Activated CD4-positive, alpha-beta T cell treated with anti-CD3 and anti-CD28 coated beads for 1 hour (primary cell): Measurements from ENCODE around the gene ANKRD11.

ENCODE experiments used
- DNase-seq: peaks from one replicate; pipeline ENCODE4 v3.0.0-alpha.2; 2020

Gene ANKRD11

DNA sequence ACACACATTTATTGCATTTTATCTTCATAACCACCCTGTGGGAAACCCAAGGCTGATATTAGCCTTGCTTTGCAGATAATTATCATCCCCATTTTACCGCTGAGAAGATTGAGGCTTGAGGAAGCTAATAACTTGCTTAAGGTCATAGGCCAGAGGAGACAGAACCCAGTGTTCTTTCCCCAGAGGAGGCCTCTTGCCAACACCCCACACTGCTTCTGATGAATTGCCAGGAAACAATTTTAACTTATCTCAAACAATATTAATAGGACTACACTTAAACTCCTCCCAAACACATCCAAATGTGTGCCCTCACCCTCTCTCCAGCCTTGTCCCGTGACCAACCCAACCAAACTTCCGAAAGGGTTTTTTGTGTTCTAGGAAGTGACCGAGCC lies 15.7 kb upstream of the ANKRD11 start:
- no peak for DNase-seq

DNA sequence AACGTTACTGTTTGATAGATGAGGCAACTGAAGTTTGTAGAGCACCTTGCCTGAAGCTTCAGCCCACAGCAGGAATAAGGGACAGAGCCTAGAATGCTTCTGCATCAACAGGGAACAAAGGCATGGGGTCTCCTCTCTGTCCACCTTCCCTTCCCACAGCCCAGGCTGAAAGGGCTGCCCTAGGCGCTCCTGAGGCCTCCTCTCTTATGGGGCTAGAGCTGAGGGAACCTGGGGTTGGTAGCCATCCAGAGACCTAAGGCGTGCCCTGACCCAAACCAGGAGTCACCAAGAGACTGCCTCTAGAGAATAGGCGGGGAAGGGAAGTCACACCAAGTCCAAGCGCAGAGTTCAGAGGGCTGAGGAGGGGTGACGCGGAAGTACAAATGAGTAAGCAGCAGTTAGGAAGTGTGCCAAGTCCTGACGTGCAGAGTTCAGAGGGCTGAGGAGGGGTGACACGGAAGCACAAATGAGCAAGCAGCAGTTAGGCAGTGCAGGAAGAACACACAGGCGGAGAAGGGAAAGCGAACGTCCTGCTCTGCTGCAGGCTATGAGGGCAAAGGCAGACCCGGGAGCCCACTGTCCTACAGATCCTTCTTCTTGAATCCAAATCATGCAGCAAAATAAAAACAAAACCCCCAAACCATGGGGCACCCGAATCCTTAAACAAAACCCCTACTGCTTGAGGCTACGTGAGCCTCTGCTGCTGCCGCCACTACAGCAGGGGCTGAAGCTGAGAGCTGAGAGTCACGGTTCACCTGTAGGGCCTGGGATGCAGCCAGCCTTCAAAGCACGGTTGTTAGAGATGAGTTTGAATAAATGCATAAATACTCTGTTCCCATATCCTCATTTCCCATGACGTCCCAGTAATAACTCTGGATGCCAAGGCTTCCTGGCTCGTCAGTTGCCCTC lies 15.1 kb upstream of the ANKRD11 start:
- DNase-seq = peak; percentile 82

GRCh38 chr16:89504091-89504490 lies 13.7 kb upstream of the ANKRD11 start:
- no peak for DNase-seq

GRCh38 chr16:89502081-89502843 lies 11.9 kb upstream of the ANKRD11 start:
- DNase-seq = no peak

GRCh38 chr16:89499767-89500166 lies 9.4 kb upstream of the ANKRD11 start:
- DNase-seq = no peak

DNA sequence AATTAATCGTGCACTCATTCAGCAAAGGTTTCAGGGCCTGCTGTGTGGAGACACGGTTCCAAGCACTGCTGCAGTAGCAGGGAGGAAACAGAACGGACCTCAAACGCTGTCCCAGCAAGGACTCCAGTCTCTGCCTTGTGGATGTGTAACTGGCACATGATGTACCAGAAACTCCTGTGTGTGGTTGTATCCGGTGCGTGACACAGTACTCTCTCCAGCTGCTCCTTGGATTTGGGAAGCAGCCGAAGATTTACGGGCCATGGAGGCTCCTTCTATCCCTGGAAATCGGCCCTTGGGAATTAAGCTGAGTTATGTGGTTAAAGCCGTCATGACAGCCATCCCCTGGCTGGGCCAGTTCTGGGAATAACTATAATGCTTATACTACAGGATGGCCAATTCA lies 8.5 kb upstream of the ANKRD11 start:
- DNase-seq = no peak

DNA sequence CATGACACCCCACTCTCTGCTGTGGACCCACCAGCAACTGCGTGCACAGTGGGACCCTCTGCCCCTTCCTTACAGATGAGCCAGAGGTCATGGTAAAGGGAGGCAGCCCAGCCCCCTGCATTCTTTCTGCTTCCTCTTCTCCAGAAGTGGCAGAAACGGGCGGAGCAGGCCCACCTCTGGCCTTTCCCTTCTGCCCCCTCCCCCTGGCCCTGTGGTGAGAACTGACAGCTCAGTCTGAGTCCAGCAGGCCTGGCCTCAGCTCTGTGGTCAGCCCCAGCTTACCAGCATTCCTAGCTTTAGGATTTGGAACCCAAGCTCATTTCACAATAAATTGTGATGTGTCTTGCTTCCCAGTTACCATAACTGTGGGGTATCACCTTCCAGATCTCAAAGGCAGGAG lies 4.8 kb upstream of the ANKRD11 start:
- no peak for DNase-seq

DNA sequence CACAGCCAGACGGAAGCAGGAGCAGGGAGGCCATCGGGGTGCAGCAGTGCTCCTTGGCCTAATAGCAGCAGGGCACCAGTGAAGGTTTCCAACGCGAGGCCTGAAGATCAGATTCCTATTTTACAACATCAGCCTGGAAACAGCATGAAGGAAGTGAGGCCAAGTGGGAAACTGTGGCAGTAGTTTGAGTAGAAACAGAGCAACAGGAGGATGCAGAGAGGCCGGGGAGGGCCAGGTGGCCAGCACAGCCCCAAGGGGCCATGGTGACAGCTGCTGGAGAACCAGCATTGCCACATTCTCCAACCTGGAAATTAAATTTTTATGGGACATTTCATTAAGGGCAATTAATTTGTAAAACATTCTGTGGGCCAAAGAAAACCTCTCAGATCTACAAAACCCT lies 3.4 kb upstream of the ANKRD11 start:
- no peak for DNase-seq

- DNase-seq = no peak
These were observed 1.8 kb upstream of the ANKRD11 start for GRCh38 chr16:89491974-89492687.

DNA sequence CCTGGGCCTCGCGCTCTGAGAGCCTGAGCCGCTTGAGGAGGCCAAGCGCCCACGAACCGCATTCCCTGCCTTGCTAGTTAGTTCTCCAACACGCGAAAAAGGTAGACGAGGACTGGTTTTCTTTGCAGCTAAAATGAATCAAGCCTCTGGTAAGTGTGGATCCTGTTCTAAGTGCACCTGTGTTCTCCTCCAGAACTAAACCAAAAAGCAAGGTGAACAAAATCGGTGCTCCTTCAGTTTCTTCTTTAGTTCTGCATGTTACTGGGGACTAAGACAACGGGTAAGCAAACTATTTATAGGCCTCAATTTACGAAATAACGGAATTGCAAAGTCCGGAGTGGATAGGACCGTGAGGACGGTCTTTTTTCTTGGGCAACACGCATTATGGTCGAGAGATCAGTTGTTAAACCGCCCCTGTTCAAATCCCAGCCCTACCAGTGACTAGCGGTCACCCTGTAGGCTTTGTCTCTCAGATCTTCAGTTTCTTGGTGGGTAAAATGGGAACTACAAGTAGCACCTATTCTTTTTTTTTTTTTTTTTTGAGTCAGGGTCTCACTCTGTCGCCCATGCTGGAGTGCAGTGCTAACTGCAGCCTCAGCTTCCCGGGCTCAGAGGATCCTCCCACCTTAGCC lies 993 bp upstream of the ANKRD11 start:
- no peak for DNase-seq

- DNase-seq = no peak
These were observed 393 bp downstream of the ANKRD11 start for GRCh38 chr16:89489898-89490438.

GRCh38 chr16:89489040-89489897 lies 1.1 kb downstream of the ANKRD11 start:
- DNase-seq = peak; percentile 71

- DNase-seq = no peak
These were observed 4.6 kb downstream of the ANKRD11 start for GRCh38 chr16:89485701-89486246.

DNA sequence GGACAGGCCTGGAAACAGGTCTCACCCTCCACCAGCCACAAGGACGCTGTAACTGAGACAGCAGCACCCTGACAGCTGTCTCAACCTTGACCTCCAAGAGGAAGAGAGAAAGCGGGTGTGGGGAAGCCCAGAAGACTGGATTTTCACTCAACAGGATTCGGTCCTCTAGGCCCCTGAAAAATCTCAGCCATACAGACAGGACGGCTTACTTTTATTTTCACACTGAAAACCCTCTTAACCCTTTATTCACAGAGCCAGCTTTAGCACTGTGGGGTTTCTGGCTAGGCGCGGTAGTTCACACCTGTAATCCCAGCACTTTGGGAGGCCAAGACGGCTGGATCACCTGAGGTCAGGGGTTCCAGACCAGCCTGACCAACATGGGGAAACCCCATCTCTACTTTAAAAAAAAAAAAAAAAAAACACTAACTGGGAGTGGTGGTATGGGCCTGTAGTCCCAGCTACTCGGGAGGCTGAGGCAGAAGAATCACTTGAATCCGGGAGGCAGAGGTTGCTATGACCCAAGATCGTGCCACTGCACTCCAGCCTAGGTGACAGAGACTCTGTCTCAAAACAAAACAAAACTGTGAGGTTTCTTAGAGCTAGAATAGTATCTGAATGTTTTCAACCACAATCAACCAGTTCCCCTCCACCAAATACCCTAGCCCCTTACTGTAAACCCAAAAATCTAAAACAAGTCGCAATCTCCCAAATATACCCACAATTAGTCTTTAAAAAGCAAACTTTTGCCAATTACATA lies 5.3 kb downstream of the ANKRD11 start:
- no peak for DNase-seq

GRCh38 chr16:89484041-89484501 lies 6.3 kb downstream of the ANKRD11 start:
- no peak for DNase-seq

DNA sequence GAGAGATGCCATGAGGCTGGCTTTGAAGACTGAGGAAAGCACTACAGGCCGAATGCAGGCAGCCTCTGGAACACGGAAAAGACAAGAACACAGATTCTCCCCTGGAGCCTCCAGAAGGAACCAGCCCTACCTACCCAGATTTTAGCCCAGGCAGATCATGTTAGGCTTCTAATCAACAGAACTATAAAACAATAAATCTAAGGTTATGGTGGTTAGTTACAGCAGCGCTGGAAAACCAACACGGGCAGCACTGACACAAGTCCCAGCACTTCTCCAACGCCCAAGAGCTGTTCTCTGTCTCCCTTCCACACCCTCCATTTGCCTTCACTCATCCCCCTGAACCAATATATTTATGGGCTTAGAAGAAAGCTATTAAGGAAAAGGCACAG lies 7.5 kb downstream of the ANKRD11 start:
- DNase-seq = no peak

DNA sequence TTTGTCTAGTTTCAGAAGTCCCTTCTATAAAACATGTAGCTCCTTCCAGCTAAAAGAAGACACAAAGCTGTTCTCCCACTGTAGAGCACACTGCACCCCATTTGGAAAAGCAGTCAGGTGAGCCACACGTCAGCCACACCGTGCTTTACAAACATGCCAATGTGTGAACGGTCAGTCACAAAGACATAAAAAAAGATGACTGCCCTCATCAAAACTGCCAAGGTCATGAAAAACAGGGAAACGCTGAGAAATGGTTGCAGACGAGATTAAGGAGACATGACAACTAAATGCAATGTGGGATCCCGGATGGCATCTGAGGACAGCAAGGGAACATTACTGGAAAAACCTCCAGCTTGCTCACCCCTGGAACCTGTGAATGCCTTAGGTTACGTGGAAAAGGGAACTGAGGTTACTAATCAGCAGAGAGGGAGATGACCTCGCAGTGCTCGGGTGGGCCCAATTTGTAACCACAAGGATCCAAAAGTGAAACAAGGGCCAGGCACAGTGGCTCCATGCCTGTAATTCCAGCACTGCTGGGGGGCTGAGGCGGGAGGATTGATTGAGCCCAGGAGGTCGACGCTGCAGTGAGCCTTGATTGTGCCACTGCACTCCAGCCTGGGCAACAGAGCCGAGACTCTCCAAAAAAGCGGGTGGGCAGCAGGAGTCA lies 8.1 kb downstream of the ANKRD11 start:
- DNase-seq = no peak

DNA sequence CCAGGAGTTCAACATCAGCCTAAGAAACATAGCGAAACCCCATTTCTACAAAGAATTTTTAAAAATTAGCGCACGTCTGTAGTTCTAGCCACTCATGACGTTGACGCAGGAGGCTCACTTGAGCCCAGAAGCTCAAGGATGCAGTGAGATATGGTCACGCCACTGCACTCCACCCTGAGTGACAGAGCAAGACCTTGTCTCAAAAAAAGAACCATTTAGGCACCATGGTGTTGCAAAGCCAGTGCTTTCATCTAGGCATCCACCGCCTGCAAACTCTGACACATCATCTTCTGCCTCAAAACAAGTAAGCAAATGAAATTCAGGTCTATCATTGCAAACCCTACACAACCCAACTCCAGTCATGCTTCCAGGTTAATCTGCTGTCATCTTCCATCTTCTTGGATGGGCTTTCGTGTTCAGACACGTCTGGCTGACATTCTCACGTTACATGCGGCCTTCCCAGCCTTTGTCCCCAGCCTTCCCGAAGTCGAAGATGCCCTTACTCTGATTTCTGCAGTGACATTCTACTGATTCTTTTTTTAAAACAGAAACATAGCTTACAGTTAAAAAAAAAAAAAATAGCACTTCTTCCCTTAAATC lies 8.9 kb downstream of the ANKRD11 start:
- DNase-seq = no peak

DNA sequence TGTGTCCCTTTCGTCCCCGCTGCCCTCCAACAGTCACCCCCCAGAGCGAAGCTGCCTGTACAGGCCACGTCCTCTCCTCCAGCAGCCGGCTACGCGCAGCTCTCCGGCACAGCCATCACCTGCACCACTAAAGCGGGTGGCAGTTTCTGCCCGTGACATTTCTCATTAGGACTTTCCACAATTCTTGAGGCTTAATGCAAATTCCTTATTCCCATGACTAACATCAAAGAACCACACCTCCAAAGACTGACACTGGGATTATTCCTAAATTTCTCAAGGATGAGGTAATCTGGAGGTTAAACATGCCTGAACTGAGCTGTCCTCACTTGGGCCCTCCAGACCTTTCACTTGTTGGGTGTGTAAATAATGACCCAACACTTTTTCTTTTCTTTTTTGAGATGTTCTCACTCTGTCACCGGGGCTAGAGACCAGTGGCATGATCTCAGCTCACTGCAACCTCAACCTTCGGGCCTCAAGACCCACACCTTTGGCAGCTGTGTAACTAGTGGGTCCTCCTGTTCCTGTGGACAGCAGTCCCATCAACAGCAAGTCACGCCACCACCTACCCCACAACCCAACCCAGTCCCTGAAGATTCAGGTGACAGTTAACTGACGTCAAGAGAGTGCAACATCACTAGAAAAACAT lies 11.7 kb downstream of the ANKRD11 start:
- DNase-seq = no peak
